A549 treated with dexamethasone at 1 μM for 4 hours (cell line): ENCODE data around the gene PSME2. TPM values are rescaled to one million over a fixed set of nuclear protein-coding genes. Genes with fewer than 3 reads are reported as not detected.

ENCODE experiments used
- total RNA-seq: library from RNA; stranded (reverse); fragments of 200-300 nt; extraction: Qiagen RNA extraction; gene quantifications from 5 replicates; pipeline ENCODE4 v1.2.3, GENCODE V29; 2022

The PSME2 gene, protein sequence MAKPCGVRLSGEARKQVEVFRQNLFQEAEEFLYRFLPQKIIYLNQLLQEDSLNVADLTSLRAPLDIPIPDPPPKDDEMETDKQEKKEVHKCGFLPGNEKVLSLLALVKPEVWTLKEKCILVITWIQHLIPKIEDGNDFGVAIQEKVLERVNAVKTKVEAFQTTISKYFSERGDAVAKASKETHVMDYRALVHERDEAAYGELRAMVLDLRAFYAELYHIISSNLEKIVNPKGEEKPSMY
- total RNA-seq: 137 to 183 TPM (median 150 TPM) in 5 replicates

DNA sequence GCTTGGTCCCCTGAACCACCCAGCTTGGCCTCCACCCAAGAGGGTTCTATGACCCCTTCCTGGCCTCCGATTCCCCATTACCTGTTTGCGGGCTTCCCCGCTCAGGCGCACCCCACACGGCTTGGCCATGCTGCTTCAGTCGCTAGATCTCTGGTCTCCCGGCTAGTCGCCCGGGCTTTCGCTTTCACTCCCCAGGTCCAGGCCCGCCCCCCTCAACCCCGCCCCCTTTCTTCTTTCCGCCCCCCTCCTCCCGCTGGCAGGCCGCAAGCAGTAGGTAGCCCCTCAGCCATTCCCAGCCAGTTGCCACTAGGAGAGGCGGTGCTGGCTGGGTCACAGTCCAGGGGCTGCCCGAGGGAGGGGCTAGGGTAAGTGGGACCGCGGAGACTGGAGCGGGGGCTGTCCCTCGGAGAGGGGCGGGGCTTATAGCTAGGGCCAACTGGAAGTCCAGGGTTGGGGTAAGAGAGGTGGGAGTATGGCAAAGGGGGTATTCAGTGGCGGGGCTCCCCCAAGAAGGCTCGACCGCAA, at the start of gene PSME2:
TSS of gene PSME2 (minus strand) at position 158 of the 525 bp plus-strand sequence. CDS start at position 129, 29 bp downstream.

DNA sequence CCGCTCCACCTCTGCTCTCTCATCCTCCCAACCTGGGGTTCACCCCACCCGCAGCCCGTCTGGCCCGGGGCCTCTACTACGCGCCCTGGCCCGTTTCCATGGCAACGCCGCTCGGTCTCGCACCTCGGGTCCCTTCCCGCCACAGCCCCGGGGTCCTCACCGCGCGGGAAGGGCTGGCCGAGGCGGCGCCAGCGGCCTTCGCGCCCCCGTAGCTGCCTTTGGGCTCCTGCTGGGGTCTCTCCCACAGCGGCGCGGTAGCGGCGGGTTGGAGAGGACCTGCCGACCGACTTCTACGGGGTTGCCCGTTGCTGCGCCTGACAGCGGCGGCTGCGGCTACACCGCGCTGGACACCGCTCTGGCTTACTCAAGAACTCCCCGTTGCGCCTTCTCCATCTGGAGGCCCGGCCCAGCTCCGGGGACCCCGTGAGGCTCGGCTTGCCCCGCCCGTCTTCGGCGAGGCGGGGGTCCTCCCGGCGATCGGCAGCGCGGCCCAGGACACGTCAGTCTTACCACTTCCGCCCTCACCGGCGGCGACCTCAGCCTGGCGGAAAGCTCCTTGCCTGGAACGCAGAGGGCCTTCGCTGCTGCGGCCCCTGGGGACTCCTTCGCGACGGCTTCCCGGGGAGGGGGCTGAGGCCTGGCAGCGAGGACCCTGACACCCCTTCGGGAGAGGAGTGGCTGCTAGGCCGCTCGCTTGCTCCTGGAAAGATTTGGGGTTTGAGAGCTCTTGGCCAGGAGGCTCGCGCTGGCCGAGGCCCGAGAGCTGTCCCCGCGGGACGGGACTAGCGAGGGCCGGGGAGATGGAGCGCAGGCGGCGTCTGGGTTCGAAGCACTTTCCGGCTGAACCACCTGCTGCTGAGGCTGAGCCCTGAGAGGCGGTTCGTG, 49.0 kb upstream of the PSME2 start, which contains the start of gene TM9SF1:
TSS of gene TM9SF1 (minus strand) at position 256 of the 885 bp plus-strand sequence. CDS start 422 bp downstream, outside the sequence.

DNA sequence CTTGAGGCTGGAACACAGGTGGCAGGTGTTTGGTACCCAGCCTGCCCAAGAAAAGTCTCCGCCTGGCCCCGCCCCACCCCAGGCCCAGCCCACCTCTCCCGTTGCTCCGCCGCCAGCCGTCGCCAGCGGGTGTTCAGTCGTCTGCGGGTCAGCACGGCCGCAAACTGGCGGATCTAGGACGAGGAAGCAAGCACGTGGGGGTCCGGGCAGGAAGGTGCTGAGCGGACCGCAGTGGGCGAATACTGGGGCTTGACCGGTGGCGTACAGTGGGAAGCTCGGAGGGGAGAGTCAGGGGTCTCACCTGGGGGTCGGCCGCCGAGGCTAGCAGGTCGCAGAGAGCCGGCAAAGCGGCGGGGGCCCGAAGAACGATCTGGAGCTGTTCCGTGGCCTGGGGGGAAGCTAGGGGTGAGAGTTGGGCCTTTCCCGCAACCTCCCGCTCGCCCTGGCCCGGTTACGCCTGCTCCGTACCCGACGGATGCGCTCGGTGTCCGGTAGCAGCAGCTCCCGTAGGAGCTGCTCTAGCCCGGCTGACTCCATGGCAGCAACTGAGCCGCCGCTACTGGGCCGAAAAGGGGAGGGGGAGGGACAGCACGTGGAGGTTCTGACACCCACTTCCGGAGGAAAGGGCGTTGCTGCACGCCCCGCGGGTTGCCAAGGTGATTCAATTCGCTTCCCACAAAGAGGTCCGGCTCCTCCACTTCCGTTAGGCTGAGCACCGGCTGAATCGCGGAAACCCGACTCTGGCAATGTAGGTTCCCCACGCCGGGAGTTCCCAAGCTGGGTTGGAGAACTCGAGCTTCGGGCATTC, 42.0 kb upstream of the PSME2 start, which contains the start of gene IPO4:
TSS of gene IPO4 (minus strand) at position 566 of the 808 bp plus-strand sequence. CDS start at position 537, 29 bp downstream.

DNA sequence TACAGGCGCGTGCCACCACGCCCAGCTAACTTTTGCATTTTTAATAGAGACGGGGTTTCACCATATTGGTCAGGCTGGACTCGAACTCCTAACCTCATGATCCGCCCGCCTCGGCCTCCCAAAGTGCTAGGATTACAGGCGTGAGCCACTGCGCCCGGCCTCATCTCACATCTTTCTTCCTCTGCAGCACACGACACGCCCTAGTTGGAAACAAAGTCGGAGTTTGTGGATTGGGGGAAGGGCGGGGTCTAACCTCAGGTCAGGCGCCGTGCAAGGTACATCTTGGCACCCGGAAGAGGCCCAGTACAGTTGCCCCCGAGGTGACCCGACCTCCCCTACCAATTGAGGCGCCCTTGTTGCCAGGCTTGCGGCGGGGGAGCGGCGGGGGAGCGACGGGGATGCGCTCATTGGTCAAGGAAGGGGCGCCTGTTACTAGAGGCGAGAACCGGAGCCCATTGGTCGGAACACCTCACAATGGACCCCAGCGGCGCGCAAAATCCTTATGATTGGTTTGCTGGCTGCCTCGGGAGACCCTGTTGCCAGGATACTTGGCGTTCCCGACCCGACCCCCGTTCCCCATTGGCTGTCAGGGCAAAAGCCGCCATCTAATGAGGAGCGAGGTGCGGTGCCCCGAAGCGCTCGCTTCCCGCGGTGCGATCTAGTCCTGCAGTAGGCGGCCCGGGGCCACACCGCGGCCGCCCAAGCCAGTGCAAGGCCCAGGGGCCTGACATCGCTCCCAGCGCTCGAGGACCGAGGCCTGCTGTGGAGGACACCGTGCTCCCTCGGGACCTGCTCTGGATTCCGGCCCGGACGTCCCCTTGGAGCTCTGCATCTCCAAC, 25.2 kb upstream of the PSME2 start, which contains the start of gene REC8:
TSS of gene REC8 (plus strand) at position 659 of the 839 bp plus-strand sequence. CDS start 473 bp downstream, outside the sequence.

DNA sequence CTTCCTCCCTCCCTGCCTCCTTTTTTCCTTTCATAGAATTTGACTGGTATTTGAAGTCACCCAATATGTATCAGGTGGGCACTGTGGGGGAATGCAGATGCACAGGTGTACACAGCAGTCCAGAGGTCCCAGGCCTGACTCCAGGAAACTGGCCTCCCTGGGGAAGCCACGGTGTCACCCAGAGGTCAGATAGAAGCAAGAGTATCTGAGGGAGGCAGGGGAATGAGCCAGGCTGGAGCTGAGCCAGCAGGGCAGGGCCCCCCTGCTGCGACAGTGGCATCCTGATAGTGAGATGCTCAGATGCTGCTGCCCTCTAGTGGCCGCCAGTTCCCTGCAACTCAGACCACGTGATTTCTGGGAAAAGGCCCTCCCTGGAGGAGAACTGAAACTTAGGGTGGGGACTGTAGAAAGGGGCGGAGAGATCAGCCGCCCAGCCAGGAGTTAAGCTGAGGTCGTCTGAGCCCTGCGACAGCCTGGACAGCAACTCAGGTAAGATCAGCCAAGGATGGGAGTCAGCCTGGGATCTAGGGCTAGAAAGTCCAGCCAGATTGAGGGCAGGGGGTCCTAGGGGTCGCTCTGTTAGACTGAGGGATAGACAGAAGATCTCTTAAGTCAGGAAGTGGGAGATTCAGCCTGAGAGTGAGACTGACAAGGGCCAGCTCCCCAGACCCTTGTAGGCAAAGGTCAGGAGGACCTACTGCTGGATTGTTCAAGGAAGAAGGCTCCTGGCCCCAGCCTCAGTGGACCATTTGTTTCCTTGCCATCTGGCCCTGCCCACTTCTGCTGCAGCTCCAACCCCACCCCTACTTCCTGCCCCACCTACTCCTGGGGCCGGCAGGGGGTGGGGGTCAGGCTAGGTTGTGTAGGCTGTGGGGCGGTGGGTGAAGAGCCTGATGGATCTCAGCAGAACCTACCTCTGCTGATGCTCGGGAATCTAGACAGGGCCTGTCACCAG, 14.7 kb upstream of the PSME2 start, which contains the start of gene IRF9:
TSS of gene IRF9 (plus strand) at position 416 of the 955 bp plus-strand sequence. CDS start 880 bp downstream, outside the sequence.

DNA sequence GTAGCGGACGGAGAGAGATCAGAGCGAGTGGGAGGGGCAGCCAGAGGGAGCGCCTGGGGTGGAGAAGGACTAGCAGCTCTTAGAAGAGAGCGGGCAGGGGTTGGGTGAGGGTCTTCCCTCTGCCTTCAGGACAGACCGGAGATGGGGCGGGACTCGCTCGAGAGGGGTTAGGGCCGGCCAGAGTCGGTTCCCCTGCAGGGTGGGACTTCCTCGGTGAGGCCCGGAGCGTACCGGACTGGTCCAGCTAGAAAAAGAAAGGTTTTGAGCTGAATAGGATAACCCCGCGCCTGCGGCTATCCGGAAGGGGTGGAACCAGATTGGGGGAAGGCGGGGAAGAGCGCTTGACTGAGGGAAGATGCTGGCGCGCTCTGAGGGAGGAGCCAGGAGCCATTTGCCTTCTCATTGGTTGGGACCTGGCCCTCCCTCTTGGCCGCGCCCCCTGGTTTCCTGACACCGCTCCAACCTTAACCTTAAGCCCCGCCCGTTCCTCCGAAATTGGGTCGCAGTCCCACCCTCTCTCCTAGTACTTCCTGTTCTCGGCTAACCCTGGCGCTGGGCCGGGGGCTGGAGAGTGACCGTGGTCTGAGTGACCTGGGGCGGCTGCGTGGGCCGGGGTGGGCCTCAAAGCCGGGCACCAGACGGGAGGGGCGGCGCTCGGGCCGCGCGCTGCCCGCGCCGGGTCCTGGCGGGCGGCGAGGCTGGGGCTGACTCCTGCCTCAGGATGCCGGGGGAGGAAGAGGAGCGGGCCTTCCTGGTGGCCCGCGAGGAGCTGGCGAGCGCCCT, 759 bp upstream of the PSME2 start, which contains the start of gene RNF31:
TSS of gene RNF31 (plus strand) at position 521 of the 783 bp plus-strand sequence. CDS start at position 722, 201 bp downstream.

DNA sequence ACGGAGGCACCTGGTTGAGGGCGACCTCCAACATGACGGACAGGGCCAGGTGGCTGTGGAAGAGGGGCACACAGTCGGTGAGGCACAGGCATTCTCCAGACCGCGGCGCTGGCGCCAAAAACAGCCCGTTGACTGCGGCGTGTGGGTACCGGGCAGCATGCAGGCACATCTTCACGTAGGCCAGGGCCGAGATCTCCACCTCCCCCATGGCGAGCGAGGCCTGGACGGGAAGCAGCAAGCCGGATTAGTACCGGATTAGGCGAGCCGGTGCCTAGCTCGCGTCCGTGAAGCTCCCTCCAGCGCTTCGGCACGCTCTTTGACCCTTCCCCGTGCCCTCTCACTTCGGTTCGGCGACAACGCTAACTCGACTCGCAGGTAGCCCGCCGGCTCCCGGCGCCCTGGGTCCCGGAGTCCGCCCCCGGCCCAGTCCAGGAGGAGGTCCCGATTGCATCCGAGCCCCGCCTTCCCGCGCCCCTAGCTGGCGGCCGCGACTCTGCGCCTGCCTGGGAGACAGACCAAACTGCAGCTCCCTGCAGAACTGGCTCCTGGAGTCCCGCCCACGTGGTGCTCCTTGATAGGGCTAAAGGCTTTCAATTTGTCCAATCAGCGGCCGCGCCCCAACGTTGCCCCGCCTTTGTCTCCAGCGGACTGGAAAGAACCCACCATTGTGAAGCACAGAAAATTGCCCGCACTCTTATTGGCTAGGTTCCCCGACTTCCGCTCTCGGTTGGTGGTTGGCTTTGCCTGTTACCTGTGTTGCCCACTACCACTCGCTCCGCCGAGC, 5.1 kb downstream of the PSME2 start, which contains the start of gene EMC9:
TSS of gene EMC9 (minus strand) at position 495 of the 784 bp plus-strand sequence. CDS start at position 208, 287 bp downstream.

DNA sequence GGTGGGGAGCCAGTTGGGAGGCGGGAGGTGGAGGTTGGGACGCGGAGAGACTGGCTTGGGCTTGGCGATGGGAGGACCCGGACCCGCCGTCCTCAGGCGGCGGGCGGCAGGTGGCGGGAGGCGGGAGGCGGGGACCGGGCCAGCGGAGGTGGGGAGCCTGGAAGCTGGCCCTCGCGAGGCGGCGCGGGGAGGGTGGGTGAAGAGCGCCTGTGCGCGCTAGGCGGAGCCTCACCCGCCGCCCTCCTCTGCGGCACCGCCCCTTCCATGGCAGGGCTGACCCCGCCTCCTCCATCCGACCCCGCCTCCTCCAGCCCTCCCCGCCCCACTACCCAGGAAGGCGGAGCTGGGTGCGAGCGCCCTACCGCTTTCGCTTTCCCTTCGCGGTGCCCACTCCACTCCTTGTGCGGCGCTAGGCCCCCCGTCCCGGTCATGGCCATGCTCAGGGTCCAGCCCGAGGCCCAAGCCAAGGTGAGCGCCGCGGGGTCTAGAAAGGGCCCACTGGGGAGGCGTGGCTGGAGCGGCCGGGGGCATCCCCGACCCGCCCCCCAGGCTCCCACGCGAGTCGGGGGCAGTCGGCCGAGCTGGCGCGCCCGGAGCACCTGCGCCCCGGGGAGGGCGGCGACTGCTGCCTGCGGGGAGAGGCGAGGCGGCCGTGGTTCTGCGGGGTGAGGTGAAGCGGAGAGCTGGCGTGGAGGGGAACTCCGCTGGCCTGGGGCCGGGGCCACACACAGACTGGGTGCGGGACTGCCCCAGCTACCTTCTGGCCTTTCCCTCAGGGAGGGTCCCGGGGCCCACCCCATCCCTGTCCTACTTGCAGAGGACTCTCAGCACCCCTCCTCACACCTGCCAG, 10.4 kb downstream of the PSME2 start, which contains the start of gene PSME1:
TSS of gene PSME1 (plus strand) at position 361 of the 850 bp plus-strand sequence. CDS start at position 430, 69 bp downstream.

GRCh38 chr14:24130380-24130716, 16.1 kb downstream of the PSME2 start, which contains the start of gene FITM1:
TSS of gene FITM1 (plus strand) at chr14:24130659. CDS start at chr14:24131564, 905 bp downstream.

GRCh38 chr14:24114532-24115421, 31.6 kb downstream of the PSME2 start, which contains the start of the genes DCAF11 and NRL:
TSS of gene DCAF11 (plus strand) at chr14:24114777. CDS start at chr14:24115595, 818 bp downstream.
TSS of gene NRL (minus strand) at chr14:24114949. CDS start at chr14:24082848, 32,101 bp downstream.

DNA sequence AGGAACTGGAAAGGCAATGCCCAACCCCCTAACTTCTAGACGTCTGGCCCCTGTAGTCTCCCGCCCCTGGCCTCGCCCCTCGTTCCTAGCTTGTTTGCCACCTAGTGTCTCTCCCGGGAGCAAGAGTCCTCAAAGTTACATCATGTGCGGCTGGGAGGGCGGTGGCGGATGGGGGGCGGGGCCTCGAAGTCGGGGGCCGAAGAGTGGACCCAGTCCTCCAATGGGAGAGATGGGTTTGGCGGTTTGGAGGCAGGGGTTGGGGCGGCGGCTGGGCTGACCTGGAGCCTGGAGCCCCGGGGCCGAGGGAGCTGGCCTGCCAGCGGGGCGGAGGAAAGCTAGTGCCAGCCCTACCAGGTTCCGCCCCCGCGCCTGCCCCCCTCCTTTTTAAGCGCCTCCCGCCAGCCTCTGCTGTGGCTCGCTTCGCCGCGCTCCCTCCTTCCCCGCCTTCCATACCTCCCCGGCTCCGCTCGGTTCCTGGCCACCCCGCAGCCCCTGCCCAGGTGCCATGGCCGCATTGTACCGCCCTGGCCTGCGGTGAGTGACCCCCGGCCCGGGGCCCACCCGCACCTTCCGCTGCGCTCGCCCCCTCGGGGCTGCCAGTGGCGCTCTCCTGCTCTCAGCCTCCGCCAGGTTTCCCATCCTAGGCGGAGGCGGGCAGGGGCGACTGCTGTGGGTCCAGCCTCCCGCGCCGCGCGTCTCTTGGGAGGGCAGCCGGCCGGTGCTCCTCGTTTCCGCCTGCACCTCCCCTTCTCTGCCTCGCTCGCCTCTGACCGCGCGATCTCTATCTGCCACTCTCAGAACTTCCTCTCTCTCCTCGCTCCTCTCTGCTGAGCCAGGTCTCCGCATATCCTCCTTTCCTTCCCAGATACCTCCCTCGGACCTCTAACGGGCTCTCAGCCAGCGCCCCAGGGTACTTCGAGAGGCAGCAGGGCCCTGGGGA, 52.2 kb downstream of the PSME2 start, which contains the start of gene PCK2:
TSS of gene PCK2 (plus strand) at position 411 of the 940 bp plus-strand sequence. CDS start at position 506, 95 bp downstream.

